GM18861 (cell line): ENCODE measurements around the gene LRFN2.

Source experiments
- ATAC-seq: cut with Tn5 transposase; IDR thresholded peaks from one replicate; pipeline ENCODE4 v1.9.1; 2021; ENCODE audit not compliant: unreplicated experiment

LRFN2 gene

DNA sequence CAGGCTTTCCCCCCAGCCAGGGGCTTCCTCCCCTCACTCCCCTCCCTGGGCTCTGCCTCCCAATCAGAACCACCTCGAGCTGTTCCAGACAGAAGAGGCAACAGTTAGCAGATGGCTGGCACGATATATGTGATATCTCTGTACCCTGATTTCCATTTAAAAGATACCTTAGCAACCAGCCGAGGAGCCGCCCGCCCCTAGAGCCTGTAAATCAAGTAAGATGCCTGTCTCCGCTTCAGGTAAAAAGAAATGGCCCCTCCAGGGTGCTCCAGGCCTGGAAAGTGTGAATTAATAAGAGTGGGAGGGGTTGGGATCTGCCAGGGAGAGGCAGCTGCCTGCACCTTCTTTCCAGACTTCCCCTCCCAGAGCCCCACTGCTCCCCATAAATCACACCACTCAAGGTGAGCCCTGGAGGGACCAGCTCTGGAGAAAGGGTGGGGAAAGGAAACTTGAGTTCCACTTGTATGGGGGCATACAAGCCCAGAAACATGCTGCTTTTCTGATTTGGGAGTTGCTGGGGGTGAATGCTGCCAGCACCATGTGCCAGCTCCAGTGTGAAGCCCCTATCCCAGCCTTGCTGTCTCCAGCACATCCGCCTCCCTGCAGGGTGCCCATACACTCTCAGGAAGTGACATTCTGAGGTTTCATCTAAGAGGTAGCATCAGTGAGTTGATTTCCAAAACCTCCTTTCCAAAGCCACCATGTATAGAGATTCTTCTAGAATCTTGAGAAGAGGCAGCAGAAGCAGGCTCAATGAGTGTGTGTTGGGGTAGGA lies 148.0 kb downstream of the LRFN2 start:
- no peak for ATAC-seq

DNA sequence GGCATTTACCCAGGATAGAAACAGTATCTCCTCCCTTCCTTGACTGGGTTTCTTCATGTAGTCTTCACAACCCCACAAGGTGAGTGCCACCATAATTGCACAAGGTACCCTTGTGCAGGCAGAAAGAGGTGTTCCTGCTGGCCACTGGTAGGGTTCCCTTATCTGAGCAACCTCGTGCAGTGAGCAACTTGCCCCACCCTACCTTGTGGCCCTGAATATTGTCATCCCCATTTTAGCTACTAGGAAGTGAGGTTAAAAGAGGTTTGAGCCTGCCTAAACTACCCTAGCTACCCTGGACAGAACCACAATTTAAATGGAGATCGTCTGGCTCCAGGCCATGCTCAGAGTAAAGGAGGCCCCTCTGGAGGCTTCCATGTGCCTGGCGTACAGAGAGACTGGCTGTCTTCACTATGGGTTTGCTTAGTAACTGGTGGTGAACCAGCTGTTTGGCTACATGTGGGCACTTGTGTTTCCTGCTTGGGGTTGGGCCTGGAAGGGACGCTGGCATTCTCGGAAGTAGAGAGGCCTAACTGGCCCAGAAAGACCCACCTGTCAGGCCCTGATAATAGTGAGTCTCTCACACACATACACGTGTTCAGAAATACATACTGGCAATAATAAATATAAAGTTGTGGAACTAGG lies 148.8 kb downstream of the LRFN2 start:
- no peak for ATAC-seq

DNA sequence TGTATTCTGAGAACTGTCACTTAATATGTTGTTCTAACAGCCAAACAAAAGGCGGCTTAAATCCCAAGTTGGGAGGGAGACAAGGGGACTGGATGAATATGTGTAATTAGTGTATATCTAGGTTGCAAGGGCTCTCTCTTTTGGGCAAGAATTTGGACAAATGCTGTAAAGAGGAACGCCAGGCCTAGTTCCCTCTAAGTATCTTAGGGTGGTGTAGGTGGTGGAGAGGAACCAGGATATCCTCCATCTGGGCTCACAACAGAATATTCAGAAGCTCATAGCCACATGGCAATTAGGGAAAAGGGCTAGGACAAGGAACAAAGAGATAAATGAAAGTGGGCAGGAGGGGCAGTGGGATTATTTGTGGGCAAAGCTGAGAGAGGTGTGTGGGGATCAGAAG lies 149.5 kb downstream of the LRFN2 start:
- no peak for ATAC-seq

DNA sequence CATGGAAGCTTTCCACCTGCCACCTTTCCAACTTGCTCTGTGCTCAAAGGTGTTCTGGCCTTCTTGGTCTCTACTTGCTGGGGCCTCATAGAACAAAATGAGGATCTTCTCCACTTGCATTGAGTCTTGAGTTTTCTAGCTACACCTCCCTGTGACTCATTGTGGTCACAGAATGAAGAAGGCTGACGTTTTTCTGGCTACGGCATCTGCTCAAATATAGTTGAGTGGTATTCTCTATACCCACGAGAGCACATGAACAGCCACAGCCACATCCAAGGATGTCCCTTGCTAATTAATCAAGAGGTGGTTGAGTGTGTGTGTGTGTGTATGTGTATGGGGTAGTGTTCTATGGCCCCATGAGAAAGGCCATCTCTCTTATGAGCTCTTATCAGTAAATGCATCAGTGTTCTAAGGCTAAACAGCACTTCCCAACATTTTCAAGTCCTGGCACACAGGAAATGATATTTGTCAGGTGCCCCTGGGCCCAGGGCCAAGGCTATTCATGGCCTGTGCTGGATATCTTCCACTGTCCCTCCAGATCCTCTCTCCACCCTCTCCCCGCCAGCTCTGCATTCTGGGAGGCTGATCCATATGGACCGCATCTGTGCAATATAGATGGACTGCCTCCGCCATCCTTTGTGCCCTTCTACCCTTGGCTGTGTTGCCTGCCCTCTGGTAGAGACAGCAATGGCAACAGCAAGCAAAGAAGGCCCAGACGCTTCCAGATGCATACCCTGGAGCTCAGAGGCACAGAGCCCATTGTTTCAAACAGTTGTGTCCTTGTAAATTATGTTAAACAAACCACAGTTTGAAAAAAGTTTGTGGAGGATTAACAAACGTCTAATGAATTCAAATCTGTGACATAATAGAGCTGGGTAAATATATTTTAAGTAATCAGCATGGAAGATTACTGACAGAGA lies 150.2 kb downstream of the LRFN2 start:
- ATAC-seq = no peak

DNA sequence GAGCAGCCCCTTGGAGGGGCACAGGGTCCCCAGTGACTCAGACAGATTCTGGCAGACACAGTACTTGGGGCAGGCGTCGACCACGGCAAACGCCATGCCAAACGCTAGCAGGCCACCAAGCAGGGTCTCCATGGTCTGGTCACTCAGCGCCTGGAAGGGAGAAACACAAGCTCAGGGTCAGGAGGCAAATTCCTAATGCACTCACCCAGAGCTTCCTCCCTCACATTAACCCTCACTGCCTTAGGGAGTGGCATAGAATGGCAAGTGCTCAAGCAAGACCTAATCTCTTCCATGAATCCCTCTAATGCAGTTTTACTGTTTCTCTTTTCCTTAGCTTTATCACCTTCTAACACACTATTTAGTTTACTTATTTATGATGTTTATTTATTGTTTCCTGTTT lies 154.2 kb downstream of the LRFN2 start:
- no peak for ATAC-seq

DNA sequence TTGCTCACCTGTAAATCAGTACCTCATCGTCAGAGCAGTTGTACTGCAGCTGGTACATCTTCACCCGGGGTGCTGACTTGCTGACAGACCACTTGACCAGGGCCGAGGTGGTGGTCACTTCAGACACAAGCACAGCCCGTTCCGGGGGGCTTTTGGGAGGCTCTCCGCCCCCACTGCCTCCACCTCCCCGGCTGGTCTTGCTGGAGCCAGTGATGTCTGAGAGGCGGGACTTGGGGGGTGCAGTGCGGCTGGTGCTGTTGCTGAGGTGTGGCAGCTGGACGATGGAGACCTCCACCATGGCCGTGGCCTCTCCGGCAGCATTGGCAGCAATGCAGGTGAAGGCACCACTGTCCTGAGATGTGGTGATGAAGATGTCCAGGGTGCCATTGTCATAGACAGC lies 155.5 kb downstream of the LRFN2 start:
- no peak for ATAC-seq

DNA sequence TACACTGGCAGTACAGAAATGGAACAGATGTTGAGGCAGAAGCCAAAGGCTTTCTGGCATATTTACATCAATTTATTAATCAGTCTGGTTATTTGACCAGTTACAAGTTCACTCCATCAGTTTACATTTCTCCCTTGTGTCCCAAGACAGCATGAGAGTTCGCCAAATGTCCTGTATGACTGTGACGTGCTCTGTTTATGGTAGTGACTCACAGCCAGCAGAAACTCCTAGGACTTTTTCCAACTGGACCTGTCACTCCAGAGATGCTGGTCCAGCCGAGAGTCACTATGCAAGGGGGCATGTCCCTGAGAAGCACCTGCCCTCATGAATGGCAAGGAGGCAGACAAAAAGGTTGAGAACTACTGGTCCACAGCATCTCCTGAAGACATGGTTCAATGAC lies 160.0 kb downstream of the LRFN2 start:
- ATAC-seq = no peak

DNA sequence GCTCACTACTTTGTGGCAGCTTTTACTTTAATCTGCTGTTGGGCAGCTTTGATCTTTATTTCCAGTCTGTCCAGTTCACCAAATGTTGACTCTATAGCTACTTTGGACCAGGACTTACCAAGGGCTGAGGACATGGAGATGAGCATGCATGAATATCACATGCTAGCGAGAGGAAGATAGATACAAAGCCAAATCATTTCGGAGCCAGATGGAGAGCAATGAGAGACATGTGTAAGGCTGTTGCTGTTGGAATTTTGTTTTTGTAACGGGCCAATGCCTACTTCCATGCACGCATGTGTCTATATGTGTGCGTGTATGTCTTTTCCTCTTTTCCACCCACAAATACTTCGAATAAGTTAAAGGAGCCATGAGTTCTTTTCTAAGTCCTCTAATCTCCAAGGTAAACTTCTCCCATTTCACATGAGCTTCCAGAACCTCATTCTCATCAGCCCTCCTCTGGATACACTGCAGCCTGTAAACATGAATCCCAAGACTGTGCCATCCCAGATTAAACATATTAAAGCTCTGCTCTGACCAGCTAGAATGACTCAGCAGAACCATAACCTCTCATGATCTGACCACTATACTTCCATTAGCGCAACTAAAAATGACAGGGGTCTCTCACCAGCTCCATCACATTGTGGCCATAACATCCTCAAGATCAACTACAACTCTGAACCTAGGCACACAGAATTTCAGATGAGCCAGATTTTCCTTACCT lies 160.7 kb downstream of the LRFN2 start:
- no peak for ATAC-seq

DNA sequence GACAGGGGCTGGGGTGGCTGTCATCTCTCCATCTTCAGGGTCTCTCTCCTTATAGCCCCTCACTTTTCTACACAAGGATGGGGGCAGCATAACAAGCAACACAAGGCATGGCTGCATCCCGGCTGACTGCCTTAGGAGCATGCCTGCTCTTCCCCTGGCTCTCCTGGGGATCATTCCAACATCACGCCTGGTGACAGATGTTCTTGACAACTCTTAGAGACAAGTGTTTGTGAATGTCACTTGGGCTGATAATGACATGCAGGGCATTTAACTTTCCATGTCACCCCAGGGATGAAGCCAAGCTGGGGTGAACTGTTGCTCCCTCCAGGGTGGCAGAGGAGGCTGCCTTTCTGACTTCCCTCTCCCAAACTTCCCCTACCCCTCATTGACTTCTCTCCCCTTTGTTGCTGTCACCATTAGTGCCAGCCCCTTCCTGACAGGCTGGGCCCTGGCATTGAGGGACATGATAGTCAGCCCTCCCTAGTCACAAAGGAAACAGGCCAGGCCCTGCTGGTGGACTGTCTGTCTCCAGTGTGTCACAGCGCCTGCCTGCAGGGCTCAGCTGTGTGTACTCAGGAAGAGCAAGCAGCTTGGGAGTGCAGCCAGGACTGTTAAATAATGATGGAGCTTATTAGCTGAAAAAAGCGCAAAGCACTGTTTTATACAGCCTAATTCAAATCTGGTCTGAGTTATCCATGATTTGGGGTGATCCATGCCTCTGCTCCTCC lies 161.8 kb downstream of the LRFN2 start:
- no peak for ATAC-seq

DNA sequence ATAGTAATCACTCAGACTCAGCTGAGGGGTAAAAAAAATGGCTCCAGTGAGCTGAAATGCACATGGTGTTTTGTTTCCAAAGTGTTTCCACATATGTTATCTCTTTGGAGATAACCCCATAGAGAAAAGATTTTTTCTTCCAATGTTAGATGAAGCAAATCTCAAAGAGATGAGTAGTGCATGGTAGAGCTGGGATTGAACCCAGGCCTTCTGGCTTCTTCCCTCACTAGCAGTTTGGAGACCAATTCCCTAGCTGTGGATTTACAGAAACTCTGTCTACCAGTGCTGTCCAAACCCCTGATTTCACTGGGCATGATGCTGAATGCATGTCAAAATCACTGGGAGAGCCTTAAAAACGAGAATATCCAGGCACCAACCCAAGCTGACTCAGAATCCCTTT lies 165.1 kb downstream of the LRFN2 start:
- ATAC-seq = no peak

DNA sequence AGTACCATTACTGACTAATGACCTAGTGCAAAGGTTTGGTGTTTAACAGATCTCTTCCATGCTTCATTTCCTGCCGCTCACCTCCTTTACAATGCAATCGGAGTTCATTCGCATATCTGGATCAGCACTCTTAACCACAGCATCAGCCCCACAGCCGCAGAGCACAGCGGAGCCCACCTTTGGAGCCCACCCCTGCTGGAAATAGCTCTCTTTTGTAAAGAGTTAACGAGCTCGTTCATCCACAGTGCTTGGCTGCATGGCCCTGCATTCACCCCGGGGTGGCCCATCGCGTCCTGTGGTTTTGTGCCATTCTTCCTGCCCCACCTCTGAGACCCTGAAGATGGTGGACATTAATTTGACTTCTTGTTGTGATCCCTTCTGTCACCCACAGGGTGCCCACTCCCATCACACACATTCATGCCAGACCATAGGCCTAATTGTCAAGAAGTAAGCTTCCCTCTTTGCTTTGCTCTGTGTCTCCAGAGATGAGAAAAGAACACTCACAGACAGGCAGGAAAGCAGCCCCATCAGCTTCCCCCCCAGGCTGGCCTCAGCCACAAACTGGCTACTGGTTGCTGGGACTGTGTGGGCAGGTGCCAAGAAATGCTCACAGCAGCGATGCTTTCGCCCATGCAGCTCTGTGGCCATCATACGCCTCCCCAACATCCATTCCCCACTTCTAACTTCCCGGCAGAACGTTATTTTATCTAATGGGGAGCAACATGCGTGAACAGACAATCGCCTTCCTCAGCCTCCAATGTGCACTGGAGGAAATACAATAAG lies 167.0 kb downstream of the LRFN2 start:
- no peak for ATAC-seq

DNA sequence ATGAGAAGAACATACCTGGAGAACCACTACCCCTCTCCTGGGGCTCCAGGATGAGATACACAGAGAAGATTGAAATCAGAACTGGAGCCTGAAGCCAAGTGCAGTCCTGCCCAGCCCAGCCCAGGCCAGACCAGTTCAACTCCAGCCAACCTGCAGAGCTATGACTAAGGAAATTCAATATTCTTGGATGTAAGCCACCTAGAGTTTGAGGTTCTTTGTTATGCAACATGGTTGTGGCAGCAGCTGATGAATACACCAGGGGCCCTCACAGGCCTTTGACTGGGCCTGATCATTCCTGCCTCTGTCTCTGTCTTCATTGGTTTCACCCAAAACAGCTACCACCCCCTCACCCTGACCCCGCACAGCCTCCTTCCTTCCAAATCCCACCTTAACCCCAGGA lies 167.8 kb downstream of the LRFN2 start:
- ATAC-seq = no peak

DNA sequence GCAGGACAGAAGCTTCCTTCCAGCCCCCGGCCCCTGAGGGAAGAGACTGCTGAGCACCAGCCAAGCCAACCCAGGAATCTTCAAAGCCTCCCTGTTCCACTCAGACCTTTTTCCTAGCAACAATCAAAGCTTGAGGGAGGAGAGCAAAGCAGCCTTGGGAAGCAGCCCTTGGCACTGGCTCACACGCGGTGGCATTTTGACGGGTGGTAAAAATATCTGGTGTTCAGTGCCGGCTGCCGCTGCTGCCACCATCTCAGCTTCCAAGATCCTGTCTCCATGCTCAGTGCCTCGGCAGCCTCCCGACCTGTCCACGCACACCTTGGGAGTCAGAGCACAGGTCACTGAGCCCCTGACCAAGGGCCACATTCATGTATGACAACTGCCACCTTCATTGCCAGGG lies 170.1 kb downstream of the LRFN2 start:
- ATAC-seq = no peak

DNA sequence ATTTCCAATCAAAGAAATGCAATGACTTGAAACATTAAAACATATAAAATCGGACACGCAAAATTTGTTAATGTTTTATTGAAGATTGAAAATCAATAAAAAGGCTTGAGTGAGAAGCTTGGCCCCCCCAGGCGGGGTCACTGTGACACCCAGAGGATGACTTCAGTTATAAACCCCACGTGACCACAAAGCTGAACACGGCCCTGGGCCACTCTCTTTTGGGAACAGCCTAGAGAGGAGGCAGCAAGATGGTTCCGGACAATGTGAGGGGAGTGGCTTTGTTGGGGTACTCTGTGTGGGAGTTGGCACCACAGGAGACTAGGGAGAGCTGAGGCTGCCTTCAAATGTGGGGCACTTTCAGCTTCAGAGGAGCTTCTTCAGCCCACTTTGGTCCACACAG lies 172.5 kb downstream of the LRFN2 start:
- no peak for ATAC-seq

DNA sequence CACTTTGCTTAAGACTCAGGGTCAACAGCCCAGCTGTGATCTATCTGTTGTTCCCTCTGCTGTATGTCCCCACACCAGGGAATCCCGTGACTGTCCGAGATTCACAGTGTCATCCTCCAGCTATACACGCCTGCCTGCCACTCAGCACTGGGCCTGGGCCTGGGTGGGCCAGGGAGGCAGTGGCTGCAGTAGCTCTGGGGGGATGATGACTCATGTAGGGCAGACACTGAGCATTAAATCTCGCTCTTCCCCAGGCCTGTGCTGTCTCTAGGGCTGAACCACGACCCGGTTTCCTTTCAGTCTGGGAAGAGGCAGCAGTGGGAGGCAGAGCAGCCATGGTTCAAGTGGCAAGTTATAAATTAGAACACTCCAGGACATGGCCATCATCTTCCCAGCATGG lies 173.9 kb downstream of the LRFN2 start:
- no peak for ATAC-seq

DNA sequence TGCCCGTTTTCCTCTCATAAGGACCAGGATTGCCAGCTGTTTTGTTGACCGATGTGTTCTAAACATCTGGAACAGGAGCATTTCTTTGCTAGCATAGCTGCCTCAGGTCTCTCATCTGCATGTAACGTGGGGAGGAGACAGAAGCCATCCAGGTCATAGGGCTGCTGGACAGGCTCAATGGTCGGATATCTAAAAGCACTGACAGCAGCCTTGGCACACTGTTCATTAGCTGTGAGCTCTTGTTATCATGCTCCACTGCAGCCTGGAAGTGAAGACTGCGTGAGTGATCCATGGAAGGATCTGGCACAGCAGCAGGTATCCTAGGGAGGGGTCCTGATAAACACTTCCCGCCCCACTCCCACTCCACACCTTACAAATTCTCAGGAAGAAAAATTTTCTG lies 175.3 kb downstream of the LRFN2 start:
- no peak for ATAC-seq

DNA sequence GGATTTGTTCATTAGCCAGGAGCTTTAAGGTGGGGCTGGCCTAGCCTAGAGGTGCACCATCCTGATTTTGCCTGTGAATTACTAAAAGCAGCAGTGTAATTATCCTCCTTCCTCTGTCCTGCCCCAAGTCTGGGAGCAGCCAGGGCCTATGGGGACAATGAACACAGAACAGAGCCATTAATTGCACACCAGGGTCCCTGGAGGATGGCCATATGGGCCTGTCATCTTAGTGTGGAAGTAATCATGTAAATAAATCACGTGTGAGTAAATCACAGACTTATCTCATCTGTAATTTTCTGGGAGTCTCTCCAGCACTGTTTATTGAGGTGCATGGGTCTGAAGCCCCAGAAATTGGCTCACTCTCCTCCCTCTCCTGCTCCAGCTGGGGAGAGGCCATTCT lies 176.3 kb downstream of the LRFN2 start:
- ATAC-seq = no peak

DNA sequence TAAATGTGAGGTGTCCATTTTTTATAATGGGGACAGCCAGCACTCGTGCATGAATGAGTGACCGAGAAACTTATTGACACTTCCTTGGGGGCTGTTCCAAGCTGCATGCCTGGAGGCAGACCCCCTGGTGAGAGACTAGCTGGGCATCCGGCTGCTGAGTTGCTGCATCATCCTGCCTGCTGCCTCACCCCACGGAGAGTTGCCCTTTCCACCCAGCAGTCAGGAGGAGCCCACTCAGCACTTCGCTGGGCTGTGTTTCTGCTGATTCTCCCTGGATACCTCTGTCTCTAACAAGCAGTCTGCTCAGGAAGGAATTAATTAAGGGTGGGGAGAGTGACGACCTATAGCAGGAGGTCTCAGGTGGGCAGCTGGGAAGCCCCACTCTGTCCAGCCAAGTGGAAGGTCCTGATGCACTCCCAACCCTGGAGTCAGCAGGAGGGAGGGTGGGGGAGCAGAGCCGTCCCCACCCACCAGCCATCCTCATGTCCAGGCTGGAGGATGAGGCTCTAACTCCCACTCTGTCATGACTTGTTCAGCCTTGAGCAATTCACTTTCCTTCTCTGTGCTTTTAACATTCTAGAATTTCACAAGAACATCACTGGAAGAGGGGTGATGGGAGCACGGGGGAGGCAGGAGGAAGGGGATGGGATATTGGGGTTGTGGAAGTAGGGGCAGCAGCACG lies 177.3 kb downstream of the LRFN2 start:
- no peak for ATAC-seq
